AG09309 (cell line): ENCODE measurements around the gene CSRP3.

Experiments
- DNase-seq: peaks from one replicate; pipeline ENCODE4 v3.0.0-alpha.2; 2010; ENCODE audit warnings: low read depth
- H3K4me3 ChIP-seq: 2 replicates; pipeline ENCODE4 v1.5.1; 2011; ENCODE audit warnings: mild to moderate bottlenecking, low read depth, low read length, moderate library complexity; ENCODE audit not compliant: control insufficient read depth
- CTCF ChIP-seq: IDR thresholded peaks from 2 replicates; pipeline ENCODE4 v1.5.1; 2011; ENCODE audit warnings: mild to moderate bottlenecking, low read depth, low read length, inconsistent platforms; ENCODE audit not compliant: insufficient read depth, control insufficient read depth; ENCODE audit errors: missing control alignments

The CSRP3 gene

GRCh38 chr11:19164230-19164855 lies 37.4 kb downstream of the CSRP3 start:
- no peak overlapping the region for H3K4me3 ChIP-seq
- no peak for DNase-seq
- no peak for TF ChIP-seq CTCF

- no peak overlapping the region for H3K4me3 ChIP-seq
- no peak for DNase-seq
- no peak for TF ChIP-seq CTCF
Observed at GRCh38 chr11:19163617-19164016, 38.2 kb downstream of the CSRP3 start.

- no peak for TF ChIP-seq CTCF
- DNase-seq, result no peak
- H3K4me3 ChIP-seq, result no peak overlapping the region
Observed at GRCh38 chr11:19162951-19163505, 38.8 kb downstream of the CSRP3 start.

- DNase-seq, result no peak
- no peak for TF ChIP-seq CTCF
Observed at GRCh38 chr11:19161651-19162050, 40.1 kb downstream of the CSRP3 start.

GRCh38 chr11:19160847-19161246 lies 40.9 kb downstream of the CSRP3 start:
- no peak for DNase-seq
- H3K4me3 ChIP-seq, result no peak overlapping the region
- TF ChIP-seq CTCF, result no peak

More at GRCh38 chr11:19161651-19162050, 40.1 kb downstream of the CSRP3 start:
- H3K4me3 ChIP-seq, result no peak overlapping the region

GRCh38 chr11:19156892-19157291 lies 44.9 kb downstream of the CSRP3 start:
- DNase-seq, result no peak
- TF ChIP-seq CTCF, result no peak

More at GRCh38 chr11:19156892-19157291, 44.9 kb downstream of the CSRP3 start:
- H3K4me3 ChIP-seq, result no peak overlapping the region
